GM23338 (cell line): Measurements from ENCODE around the gene SPP1. TPM values are rescaled to one million over a fixed set of nuclear protein-coding genes. Genes with fewer than 3 reads are reported as not detected.

Experiments
- CREB1 ChIP-seq: fragments of 250-450 bp; sonication (Bioruptor Pico); IDR thresholded peaks from 2 replicates; pipeline ENCODE4 v1.5.0; 2020; ENCODE audit warnings: low read depth, mild to moderate bottlenecking, moderate library complexity
- EZH2phosphoT487 ChIP-seq: fragments of 200-600 bp; sonication (generic); IDR thresholded peaks from one replicate; pipeline ENCODE4 v1.8.1; 2018; ENCODE audit warnings: antibody characterized with exemption; ENCODE audit not compliant: unreplicated experiment
- REST ChIP-seq: IDR thresholded peaks from one replicate; pipeline ENCODE4 v1.6.1; 2018; ENCODE audit warnings: antibody characterized with exemption; ENCODE audit not compliant: unreplicated experiment
- STAT1 ChIP-seq: IDR thresholded peaks from one replicate; pipeline ENCODE4 v1.6.1; 2016; ENCODE audit warnings: antibody characterized with exemption; ENCODE audit not compliant: unreplicated experiment
- polyA plus RNA-seq: library from polyadenylated mRNA; unstranded; fragments of >200 nt; fragmentation: Nextera tagmentation; extraction: Ambion mirVana; gene quantifications from 2 replicates; pipeline ENCODE4 v1.2.1, GENCODE V29; 2016
- total RNA-seq: library from RNA; depleted of rRNA; stranded (reverse); fragments of >200 nt; shearing (Covaris generic); gene quantifications from 2 replicates; pipeline ENCODE4 v1.2.3, GENCODE V29; 2014
- TF ChIP-seq, protein P1 (sequence below): fragments of 250-450 bp; sonication (Bioruptor Pico); IDR thresholded peaks from 2 replicates; pipeline ENCODE4 v1.5.0; 2020; ENCODE audit warnings: mild to moderate bottlenecking, moderate library complexity

Gene SPP1
- total and polyA plus RNA-seq, 2 experiments from 2014 or later = 41.3 to 51.3 TPM

GRCh38 chr4:87961993-87962392, 13.5 kb upstream of the SPP1 start (continued):
- TF ChIP-seq REST (no peak), CREB1 (no peak), STAT1 (no peak), EZH2phosphoT487 (no peak)
- TF ChIP-seq, protein P1, sequence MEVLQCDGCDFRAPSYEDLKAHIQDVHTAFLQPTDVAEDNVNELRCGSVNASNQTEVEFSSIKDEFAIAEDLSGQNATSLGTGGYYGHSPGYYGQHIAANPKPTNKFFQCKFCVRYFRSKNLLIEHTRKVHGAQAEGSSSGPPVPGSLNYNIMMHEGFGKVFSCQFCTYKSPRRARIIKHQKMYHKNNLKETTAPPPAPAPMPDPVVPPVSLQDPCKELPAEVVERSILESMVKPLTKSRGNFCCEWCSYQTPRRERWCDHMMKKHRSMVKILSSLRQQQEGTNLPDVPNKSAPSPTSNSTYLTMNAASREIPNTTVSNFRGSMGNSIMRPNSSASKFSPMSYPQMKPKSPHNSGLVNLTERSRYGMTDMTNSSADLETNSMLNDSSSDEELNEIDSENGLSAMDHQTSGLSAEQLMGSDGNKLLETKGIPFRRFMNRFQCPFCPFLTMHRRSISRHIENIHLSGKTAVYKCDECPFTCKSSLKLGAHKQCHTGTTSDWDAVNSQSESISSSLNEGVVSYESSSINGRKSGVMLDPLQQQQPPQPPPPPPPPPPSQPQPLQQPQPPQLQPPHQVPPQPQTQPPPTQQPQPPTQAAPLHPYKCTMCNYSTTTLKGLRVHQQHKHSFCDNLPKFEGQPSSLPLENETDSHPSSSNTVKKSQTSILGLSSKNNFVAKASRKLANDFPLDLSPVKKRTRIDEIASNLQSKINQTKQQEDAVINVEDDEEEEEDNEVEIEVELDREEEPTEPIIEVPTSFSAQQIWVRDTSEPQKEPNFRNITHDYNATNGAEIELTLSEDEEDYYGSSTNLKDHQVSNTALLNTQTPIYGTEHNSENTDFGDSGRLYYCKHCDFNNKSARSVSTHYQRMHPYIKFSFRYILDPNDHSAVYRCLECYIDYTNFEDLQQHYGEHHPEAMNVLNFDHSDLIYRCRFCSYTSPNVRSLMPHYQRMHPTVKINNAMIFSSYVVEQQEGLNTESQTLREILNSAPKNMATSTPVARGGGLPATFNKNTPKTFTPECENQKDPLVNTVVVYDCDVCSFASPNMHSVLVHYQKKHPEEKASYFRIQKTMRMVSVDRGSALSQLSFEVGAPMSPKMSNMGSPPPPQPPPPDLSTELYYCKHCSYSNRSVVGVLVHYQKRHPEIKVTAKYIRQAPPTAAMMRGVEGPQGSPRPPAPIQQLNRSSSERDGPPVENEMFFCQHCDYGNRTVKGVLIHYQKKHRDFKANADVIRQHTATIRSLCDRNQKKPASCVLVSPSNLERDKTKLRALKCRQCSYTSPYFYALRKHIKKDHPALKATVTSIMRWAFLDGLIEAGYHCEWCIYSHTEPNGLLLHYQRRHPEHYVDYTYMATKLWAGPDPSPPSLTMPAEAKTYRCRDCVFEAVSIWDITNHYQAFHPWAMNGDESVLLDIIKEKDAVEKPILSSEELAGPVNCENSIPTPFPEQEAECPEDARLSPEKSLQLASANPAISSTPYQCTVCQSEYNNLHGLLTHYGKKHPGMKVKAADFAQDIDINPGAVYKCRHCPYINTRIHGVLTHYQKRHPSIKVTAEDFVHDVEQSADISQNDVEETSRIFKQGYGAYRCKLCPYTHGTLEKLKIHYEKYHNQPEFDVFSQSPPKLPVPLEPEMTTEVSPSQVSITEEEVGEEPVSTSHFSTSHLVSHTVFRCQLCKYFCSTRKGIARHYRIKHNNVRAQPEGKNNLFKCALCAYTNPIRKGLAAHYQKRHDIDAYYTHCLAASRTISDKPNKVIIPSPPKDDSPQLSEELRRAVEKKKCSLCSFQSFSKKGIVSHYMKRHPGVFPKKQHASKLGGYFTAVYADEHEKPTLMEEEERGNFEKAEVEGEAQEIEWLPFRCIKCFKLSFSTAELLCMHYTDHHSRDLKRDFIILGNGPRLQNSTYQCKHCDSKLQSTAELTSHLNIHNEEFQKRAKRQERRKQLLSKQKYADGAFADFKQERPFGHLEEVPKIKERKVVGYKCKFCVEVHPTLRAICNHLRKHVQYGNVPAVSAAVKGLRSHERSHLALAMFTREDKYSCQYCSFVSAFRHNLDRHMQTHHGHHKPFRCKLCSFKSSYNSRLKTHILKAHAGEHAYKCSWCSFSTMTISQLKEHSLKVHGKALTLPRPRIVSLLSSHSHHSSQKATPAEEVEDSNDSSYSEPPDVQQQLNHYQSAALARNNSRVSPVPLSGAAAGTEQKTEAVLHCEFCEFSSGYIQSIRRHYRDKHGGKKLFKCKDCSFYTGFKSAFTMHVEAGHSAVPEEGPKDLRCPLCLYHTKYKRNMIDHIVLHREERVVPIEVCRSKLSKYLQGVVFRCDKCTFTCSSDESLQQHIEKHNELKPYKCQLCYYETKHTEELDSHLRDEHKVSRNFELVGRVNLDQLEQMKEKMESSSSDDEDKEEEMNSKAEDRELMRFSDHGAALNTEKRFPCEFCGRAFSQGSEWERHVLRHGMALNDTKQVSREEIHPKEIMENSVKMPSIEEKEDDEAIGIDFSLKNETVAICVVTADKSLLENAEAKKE (CRISPR knock-in tag) = no peak
